Tongue (tissue), 3 donors: ENCODE data around the gene LILRB5. TPM values are rescaled to one million over a fixed set of nuclear protein-coding genes. Genes with fewer than 3 reads are reported as not detected.
"Not testable (repeated sequence)": the region's sequence is repeated elsewhere in the genome, so short reads cannot be mapped to it uniquely, and the experiment has no call there.

ENCODE experiments used
- DNase-seq: peaks from one replicate; pipeline ENCODE4 v3.0.0-alpha.2; 2015
- small RNA-seq: library from RNA; depleted of rRNA; stranded (forward); fragments of <200 nt; gene quantifications from one replicate; pipeline ENCODE3, GENCODE V24; 2014; ENCODE audit warnings: low replicate concordance
- total RNA-seq: library from RNA; depleted of rRNA; stranded (reverse); fragments of >200 nt; gene quantifications from one replicate; pipeline ENCODE4 v1.2.3, GENCODE V29; 2014

The LILRB5 gene
- total RNA-seq, 1 donor from 2014 or later: 4.1 TPM

DNA sequence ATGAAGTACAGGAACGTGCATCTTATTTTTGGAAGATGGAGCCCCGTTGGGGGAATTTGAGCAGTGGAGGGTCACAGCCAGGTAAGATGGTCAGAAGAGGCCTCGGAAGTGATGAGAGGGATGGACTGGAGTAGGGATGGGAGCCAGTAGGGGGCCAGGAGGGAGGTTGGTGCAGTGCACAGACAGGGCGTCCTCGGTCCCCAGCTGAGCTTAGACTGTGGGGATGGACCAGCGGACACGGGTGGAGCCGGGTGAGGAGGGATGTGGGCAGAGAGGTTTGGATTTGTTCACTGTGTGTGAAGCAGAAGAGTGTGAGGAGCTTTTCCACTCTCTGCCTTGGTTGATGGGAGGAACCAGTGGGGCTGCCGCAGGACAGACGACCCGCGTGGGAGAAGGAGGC, 45.8 kb downstream of the LILRB5 start:
- DNase-seq: no peak

DNA sequence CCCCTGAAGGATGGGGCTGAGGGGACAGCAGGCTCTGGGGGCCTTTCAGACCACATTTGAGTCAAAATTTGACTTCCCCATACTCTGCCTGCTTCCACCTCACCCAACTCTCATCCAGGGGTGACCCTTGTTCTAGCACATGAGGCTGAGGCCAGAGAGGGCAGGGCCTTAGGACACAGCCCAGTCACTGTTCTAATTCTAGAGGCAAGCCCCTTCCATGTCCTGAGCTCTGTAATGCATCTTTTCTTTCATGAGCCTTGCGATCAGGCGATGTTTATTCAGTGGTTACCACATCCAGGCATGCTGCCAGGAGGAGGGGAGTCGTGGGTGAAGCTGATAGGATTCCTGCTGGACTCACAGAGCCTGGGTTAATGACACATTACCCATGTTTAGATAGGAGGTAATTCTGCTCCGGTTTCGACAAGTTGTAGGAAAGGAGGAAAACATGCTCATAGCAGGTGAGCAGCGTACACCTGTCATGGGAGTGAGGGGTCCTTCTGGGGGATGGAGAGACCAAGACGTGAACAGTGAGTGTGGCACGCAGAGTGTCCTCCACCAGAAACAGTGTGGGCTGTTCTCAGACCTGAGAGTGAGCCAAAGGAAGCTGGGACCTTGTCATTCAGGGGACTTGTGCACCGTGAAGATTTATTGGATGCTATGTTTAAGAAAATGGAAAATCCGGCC, 47.1 kb downstream of the LILRB5 start:
- DNase-seq: peak; percentile 82

DNA sequence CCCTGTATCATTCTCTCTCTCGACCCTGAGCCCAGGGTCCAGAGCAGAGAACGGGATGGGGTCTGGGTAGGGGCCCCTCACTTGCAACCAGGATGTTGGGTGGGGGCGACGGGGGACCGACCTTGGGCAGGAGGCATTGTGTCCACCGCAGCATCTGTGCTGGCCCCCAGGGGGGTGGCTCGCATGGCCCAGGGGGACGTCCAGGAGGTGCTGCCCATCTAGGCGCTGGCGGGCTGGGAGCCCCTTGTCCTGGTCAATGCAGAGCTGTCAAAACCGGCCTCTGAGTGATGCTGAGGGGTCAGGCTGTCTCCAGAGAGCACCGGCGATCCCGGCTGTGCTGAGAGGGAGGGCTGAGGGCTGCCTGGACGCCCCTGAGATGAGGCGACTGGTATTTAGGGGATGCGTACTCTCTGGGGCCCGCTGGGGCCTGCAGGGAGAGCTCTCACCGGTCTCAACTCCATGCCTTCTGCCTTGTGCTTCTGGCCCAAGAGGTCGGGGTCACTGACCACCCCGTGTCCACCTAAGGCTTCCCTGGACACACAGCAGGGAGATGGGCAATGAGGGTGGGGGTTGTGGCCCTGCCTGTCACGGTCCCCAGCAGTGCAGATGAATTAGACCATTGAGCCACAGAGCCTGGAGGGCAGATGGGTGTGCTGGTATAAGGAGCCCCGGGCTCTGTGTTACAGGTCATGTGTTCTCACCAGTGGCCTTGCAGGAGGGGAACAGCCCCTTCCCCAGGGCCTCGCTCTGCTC, 47.8 kb downstream of the LILRB5 start:
- DNase-seq: no peak

DNA sequence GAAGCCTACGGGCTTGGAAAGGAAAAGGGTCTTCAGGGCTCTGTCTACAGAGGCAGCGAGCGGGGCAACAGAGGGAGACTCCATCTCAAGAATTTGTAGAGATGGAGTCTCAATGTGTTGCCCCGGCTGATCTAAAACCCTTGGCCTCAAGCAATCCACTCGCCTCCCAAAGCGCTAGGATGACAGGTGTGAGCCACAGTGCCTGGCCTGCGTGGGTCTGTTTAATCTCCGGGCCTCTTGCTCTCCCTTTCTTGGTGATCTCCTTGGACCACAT, 48.4 kb downstream of the LILRB5 start:
- DNase-seq: no peak

DNA sequence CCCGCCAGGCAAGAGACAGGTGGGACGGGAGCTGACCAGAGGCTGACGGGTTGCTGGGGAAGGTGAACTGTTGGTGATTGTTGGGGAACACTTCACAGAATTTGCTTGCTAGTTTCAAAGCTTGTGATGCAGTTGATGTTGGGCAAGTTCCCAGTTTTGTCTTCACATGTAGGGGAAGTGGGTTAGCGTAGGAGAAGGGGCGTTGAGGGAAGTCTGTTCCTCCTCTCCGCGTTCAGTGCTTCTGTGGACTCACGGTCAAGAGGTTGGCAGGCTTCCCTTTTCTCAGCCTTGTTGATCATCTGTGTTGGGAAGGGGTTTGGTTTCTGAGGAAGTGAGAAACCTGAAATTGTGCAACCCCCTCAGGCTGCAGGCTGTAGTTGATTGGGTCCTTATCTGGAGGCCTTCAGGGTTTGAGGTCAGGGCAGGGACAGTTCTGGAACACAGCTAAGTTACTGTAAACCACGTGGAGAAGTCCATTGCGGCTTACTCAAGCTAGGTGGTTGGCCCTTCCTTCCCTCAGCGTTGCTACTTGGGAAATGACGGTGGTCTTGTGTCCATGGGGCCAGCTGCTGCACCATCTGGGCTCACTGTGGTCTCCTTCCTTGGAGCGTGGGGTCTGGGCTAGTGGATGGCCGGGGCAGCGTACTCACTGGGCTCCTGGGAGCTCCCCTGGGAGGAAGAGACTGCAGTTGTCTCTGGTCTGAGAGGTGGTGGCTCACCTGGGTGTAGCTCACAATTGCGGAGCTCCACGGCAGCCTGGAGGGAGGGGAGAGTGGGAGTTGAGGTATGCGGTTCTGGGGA, 48.9 kb downstream of the LILRB5 start:
- DNase-seq: peak; percentile 61

DNA sequence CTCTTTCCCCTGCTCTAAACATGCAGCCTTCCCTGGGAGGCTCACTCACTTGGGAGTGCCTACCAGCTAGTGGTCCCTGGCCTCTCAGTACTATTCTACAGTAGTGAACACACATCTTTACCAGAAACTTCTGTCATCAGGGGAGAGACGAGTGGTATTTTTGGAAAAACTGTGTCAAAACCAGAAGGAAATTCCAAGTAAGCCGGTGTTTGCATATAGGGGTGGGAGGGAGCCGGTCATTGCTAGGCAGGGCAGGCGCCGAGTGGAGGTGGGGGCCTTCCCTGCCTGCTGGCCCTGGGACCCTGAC, 49.4 kb downstream of the LILRB5 start:
- DNase-seq: no peak

DNA sequence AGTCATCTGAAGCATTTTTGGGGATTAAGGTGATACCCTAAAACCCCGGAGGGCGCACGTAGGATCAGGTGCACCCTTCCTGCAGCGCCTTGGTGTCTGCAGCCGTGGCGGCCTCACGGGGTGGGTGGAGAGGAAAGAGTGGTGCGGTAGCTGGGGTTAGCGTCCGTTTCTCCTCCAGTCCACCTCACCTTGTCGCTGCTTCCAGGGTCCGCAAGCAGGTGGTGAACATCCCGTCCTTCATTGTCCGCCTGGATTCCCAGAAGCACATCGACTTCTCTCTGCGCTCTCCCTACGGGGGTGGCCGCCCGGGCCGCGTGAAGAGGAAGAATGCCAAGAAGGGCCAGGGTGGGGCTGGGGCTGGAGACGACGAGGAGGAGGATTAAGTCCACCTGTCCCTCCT, 49.9 kb downstream of the LILRB5 start:
- not testable (repeated sequence) for DNase-seq

DNA sequence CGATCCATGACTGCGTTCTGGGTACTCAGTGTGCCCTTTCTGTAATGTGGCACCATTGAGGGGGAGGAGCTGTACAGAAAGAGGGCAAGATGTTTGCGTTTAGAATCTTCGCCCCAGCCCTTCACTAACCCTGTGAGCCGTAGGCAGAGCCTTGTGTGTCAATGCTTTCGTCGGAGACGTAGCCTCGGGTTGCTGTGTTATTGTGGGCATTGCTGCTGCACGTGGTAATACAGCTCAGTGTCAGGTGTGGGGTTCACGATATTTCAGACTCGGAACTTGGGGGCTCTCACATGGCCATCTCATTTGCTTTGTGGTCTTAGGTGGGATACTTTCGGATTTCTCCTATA, 50.3 kb downstream of the LILRB5 start:
- no peak for DNase-seq

DNA sequence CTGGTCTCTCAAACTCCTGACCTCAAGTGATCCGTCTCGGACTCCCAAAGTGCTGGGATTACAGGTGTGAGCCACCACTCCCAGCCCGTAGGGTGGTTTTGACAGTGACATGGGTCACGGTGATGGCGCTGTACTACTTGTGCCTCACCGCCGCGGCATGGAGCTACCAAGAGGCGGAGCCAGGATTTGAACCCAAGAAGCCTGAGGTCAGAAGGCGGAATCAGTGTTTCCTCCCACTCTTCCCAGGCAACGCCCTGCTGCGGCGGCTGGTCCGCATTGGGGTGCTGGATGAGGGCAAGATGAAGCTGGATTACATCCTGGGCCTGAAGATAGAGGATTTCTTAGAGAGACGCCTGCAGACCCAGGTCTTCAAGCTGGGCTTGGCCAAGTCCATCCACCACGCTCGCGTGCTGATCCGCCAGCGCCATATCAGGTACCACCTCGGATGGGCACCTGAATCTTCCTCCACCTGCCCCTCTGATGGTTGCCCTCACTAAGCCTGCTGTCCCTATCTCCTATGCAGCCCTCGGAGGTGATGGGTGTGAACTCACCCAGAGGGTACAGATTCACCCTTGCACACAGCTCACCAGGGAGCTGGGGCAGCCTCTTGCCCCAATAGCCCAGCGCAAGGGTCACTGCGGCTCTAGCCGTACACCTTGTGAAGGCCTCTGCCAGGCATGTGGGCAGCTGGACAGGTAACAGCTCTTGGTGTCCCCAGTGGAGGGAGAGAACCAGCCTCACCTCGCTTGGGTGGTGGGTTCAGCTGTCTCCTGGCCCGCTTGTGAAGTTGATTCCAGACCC, 50.8 kb downstream of the LILRB5 start:
- no peak for DNase-seq

DNA sequence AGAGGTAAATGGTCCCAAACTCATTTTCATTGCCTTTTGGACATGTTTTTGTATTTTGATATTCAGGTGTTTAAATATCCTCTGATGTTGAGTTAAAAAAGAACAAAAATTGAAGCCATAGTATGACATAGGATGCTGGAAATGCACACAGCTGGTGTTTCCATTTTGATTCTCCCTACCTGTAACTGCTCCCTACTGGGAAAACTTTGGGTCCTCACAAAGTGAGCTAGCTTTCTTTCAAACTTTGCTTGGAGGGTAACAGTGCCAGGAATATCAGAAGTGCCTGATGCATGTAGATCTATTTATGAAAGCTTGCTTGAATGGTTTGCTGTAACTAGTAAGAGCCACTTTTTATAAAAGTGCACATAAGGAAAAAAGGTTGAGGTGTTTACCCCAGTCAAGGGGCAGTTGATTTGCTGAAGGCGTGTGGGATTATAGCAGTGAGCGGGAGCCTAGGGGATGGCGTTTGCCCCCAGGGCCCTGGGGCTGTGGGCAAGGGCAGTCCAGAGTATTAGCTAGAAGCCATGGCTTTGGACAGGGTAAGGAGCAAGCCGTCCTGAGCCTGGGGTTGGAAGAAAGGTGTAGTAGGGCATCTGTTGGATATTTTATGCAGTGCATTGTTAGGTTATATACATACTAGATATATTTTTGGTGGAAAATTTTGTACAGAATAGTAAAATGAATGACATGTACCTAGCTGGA, 52.2 kb downstream of the LILRB5 start:
- DNase-seq: no peak

DNA sequence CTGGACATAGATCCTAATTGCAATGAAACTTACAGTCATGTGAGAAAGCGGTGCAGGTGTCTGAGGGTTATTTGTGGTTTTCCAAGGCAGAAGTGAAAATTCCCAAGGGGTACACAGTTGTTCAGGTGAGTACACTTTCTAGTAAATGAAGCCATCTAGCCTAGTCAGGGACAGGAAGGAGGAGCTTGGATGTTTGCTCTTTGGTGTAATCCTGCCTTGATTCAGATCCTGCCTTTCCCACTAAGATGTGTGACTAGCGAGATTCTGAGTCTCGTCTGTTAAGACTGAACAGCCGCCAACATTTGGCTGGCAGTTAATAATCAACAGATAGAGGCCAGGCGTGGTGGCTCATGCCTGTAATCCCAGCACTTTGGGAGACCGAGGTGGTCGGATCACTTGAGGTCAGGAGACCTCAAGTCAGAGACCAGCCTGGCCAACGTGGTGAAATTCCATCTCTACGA, 53.9 kb downstream of the LILRB5 start:
- DNase-seq: no peak

DNA sequence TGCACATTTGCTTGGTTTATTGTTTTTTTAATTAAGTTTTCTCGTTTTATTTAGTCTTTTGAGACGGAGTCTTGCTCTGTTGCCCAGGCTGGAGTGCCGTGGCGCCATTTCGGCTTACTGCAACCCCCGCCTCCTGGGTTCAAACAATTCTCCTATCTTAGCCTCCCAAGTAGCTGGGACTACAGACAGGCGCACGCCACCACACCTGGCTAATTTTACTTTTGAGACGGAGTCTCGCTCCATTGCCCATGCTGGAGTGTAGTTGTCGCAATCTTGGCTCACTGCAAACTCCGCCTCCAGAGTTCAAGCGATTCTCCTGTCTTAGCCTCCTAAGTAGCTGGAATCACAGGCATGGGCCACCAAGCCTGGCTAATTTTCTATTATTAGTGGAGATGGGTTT, 55.1 kb downstream of the LILRB5 start:
- DNase-seq: no peak

DNA sequence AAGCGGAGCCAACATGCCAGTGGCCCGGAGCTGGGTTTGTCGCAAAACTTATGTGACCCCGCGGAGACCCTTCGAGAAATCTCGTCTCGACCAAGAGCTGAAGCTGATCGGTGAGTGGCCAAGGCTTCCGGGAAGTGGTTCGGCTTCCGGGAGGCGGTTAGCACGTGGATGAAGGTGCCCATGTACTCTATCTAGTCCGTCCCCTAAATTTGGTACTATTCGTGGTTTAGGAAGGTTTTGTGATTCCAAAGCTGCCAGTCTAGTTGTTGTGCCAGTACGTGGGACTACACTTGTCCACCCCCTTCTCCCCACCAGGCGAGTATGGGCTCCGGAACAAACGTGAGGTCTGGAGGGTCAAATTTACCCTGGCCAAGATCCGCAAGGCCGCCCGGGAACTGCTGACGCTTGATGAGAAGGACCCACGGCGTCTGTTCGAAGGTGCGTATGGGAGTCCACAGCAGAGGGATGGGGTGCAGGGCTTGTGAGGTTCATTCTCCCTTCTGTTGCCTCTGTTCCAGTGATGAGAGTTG, 55.8 kb downstream of the LILRB5 start:
- no peak for DNase-seq

Small RNA genes within 50 kb of the gene (small RNA-seq; reads per million reads assigned to genes)
- gene AC245884.12 (not detected), gene MIR4752 (not detected), gene RNU6-1307P (not detected)

Other genes with a start within 250 kb of the LILRB5 start
- gene VSTM1, start 193.4 kb downstream of the LILRB5 start, total RNA-seq: not detected
- not detected for gene TARM1, start 175.9 kb downstream of the LILRB5 start, total RNA-seq
- 1.5 TPM for gene OSCAR, start 156.5 kb downstream of the LILRB5 start, total RNA-seq
- gene NDUFA3, start 154.4 kb downstream of the LILRB5 start, total RNA-seq: 2.2 TPM
- gene TFPT, start 141.6 kb downstream of the LILRB5 start, total RNA-seq: 8.7 TPM
- gene PRPF31, start 141.5 kb downstream of the LILRB5 start, total RNA-seq: 44.9 TPM
- gene CNOT3, start 119.5 kb downstream of the LILRB5 start, total RNA-seq: 16.3 TPM
- 7.5 TPM for gene LENG1, start 97.6 kb downstream of the LILRB5 start, total RNA-seq
- gene TMC4, start 84.1 kb downstream of the LILRB5 start, total RNA-seq: 4.3 TPM
- gene MBOAT7, start 67.7 kb downstream of the LILRB5 start, total RNA-seq: 12.0 TPM
- 46.5 TPM for gene TSEN34, start 66.0 kb downstream of the LILRB5 start, total RNA-seq
- 1,569 TPM for gene RPS9, start 56.4 kb downstream of the LILRB5 start, total RNA-seq
- gene LILRB3, start 34.3 kb downstream of the LILRB5 start, total RNA-seq: 3.0 TPM
- gene LILRA6, start 14.5 kb downstream of the LILRB5 start, total RNA-seq: not detected
- 0.72 TPM for gene LILRB2, start 23.8 kb upstream of the LILRB5 start, total RNA-seq
- not detected for gene LILRA5, start 55.9 kb upstream of the LILRB5 start, total RNA-seq
- gene LILRA4, start 81.9 kb upstream of the LILRB5 start, total RNA-seq: not detected
- 8.8 TPM for gene LAIR1, start 107.7 kb upstream of the LILRB5 start, total RNA-seq
- 15.0 TPM for gene TTYH1, start 158.2 kb upstream of the LILRB5 start, total RNA-seq
- gene LENG8, start 191.9 kb upstream of the LILRB5 start, total RNA-seq: 38.4 TPM
- 3.6 TPM for gene LENG9, start 206.5 kb upstream of the LILRB5 start, total RNA-seq
- gene CDC42EP5, start 216.0 kb upstream of the LILRB5 start, total RNA-seq: 24.5 TPM
- gene LAIR2, start 245.6 kb upstream of the LILRB5 start, total RNA-seq: not detected